GM12878 (cell line): ENCODE data around the gene OR8B2.
A peak's percentile ranks its signal among the peaks of the same experiment; 100 is the strongest.

Source experiments
- ASH2L ChIP-seq: fragments of 300-600, 200-600 bp; sonication (generic); IDR thresholded peaks from 2 replicates; pipeline ENCODE4 v1.6.1; 2017; ENCODE audit warnings: low read depth, mild to moderate bottlenecking, borderline replicate concordance
- CTCF ChIP-seq, 3 experiments: IDR thresholded peaks in 2 of 3; conservative IDR thresholded peaks in 1 of 3; 2 replicates each; pipeline ENCODE4 v1.5.1; 2011; ENCODE audit warnings: low read depth in 3 of 3, low read length in 3 of 3, mild to moderate bottlenecking in 3 of 3, control low read depth in 2 of 3, moderate library complexity in 2 of 3, inconsistent platforms in 1 of 3, mixed read lengths in 1 of 3; ENCODE audit not compliant: control insufficient read depth in 2 of 3, insufficient read depth in 1 of 3; ENCODE audit errors: extremely low read depth in 1 of 3
- ESRRA ChIP-seq: IDR thresholded peaks from 2 replicates; pipeline ENCODE4 v1.6.1; 2012; ENCODE audit warnings: mild to moderate bottlenecking, low read length, improper control_type of control experiment
- FOXM1 ChIP-seq: IDR thresholded peaks from 2 replicates; pipeline ENCODE4 v1.6.1; 2012; ENCODE audit warnings: low read depth, mild to moderate bottlenecking, inconsistent platforms, low read length, moderate library complexity
- GABPA ChIP-seq: IDR thresholded peaks from 2 replicates; pipeline ENCODE4 v1.6.1; 2014; ENCODE audit warnings: antibody characterized with exemption, low read depth, mild to moderate bottlenecking, inconsistent platforms
- GATAD2B ChIP-seq: fragments of 450-650 bp; conservative IDR thresholded peaks from 2 replicates; pipeline ENCODE4 v1.6.1; 2017; ENCODE audit warnings: low read depth, mild to moderate bottlenecking, moderate library complexity
- HDGF ChIP-seq: fragments of 450-650 bp; IDR thresholded peaks from 2 replicates; pipeline ENCODE4 v1.6.1; 2016; ENCODE audit warnings: antibody characterized with exemption
- MYC ChIP-seq: IDR thresholded peaks from 2 replicates; pipeline ENCODE4 v1.6.1; 2011; ENCODE audit warnings: mild to moderate bottlenecking, low read length, moderate library complexity, inconsistent platforms; ENCODE audit not compliant: insufficient read depth, insufficient replicate concordance, insufficient read length, severe bottlenecking
- POLR2A ChIP-seq: IDR thresholded peaks from 2 replicates; pipeline ENCODE4 v1.6.1; 2011; ENCODE audit warnings: low read depth, mild to moderate bottlenecking, low read length
- POLR2AphosphoS5 ChIP-seq: IDR thresholded peaks from 2 replicates; pipeline ENCODE4 v1.6.1; 2011; ENCODE audit warnings: mild to moderate bottlenecking, low read length, inconsistent platforms
- TAF1 ChIP-seq: IDR thresholded peaks from 2 replicates; pipeline ENCODE4 v1.6.1; 2011; ENCODE audit warnings: mild to moderate bottlenecking, low read depth, low read length, borderline replicate concordance
- ZBTB40 ChIP-seq: fragments of 450-650 bp; IDR thresholded peaks from 2 replicates; pipeline ENCODE4 v1.6.1; 2016; ENCODE audit warnings: mild to moderate bottlenecking, moderate library complexity, borderline replicate concordance

GRCh38 chr11:124402326-124402922 lies 18.1 kb upstream of the OR8B2 start:
- no peak for TF ChIP-seq GATAD2B
- TF ChIP-seq FOXM1: no peak
- TF ChIP-seq CTCF (IDR thresholded peaks at IDR 0.05 in 2 of 3, conservative IDR thresholded peaks at IDR 0.05 in 1 of 3; ENCODE audit: control insufficient read depth in 2 of 3, extremely low read depth in 1 of 3, insufficient read depth in 1 of 3, low read depth in 3 of 3, low read length in 3 of 3): peak; percentile 72 to 85 (median 77)
- TF ChIP-seq ZBTB40: no peak
- TF ChIP-seq GABPA: no peak
- no peak for TF ChIP-seq POLR2AphosphoS5
- no peak for TF ChIP-seq MYC
- TF ChIP-seq ASH2L: no peak
- no peak for TF ChIP-seq ESRRA
- no peak for TF ChIP-seq POLR2A
- TF ChIP-seq HDGF: no peak
- TF ChIP-seq TAF1: no peak
